MM.1S (cell line): ENCODE results near the gene FNDC1.

Source experiments
- EZH2 ChIP-seq: fragments of 300-600 bp; sonication (generic); optimal IDR thresholded peaks from 2 replicates; pipeline ENCODE3; 2017; ENCODE audit warnings: low read depth, mild to moderate bottlenecking, antibody characterized with exemption, low read length, mixed read lengths
- EZH2phosphoT487 ChIP-seq: fragments of 300-600 bp; sonication (generic); IDR thresholded peaks from 2 replicates; pipeline ENCODE4 v1.6.1; 2018; ENCODE audit warnings: antibody characterized with exemption, low read length
- TF ChIP-seq, protein P1 (sequence below): fragments of 300-600 bp; sonication (generic); IDR thresholded peaks from 2 replicates; pipeline ENCODE4 v1.5.1; 2016; ENCODE audit warnings: antibody characterized with exemption, low read length, mixed read lengths

DNA sequence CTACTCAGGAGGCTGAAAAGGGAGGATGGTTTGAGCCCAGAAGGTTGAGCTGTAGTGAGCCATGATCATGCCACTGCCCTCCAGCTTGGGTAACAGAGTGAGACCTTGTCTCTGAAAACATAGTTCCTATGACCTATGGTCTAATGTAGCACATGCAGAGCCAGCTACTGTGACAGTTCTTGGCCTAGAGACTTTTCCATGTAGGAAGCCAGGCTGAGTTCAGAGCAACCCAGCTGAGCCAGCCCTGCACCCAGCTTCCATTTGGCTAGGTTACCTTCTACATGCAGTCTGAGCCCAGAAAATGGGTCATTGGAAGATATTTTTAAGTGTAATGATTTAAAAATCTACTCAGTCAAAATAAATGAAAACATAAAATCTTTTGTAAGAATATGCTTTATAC lies 92.8 kb downstream of the FNDC1 start:
- TF ChIP-seq, protein P1, sequence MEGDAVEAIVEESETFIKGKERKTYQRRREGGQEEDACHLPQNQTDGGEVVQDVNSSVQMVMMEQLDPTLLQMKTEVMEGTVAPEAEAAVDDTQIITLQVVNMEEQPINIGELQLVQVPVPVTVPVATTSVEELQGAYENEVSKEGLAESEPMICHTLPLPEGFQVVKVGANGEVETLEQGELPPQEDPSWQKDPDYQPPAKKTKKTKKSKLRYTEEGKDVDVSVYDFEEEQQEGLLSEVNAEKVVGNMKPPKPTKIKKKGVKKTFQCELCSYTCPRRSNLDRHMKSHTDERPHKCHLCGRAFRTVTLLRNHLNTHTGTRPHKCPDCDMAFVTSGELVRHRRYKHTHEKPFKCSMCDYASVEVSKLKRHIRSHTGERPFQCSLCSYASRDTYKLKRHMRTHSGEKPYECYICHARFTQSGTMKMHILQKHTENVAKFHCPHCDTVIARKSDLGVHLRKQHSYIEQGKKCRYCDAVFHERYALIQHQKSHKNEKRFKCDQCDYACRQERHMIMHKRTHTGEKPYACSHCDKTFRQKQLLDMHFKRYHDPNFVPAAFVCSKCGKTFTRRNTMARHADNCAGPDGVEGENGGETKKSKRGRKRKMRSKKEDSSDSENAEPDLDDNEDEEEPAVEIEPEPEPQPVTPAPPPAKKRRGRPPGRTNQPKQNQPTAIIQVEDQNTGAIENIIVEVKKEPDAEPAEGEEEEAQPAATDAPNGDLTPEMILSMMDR: no peak
- TF ChIP-seq EZH2phosphoT487: no peak
- no peak for TF ChIP-seq EZH2
